Neural cell (in vitro differentiated cells): ENCODE results near the gene ADD3. TPM values are rescaled to one million over a fixed set of nuclear protein-coding genes. Genes with fewer than 3 reads are reported as not detected.

Experiments used
- H2AFZ ChIP-seq: fragments of 200-600, 300-800 bp; sonication (generic), shearing (Covaris generic); 2 replicates; pipeline ENCODE4 v1.6.0; 2014; ENCODE audit warnings: low read depth, mild to moderate bottlenecking, antibody characterized with exemption, low read length, moderate library complexity
- H3F3A ChIP-seq: fragments of 200-600 bp; shearing (Covaris generic); 2 replicates; pipeline ENCODE4 v1.6.1; 2016; ENCODE audit warnings: mild to moderate bottlenecking, moderate library complexity, mixed read lengths, antibody characterized with exemption, low read length; ENCODE audit not compliant: insufficient read depth, poor library complexity, severe bottlenecking
- H3K27ac ChIP-seq: fragments of 200-600, 300-800 bp; sonication (generic), shearing (Covaris generic); 2 replicates; pipeline ENCODE4 v1.5.1; 2014; ENCODE audit warnings: mild to moderate bottlenecking, low read length, moderate library complexity
- H3K27me3 ChIP-seq: fragments of 300-800, 200-600 bp; sonication (generic), shearing (Covaris generic); 2 replicates; pipeline ENCODE4 v1.6.0; 2014; ENCODE audit warnings: mild to moderate bottlenecking, low read depth, low read length, moderate library complexity; ENCODE audit not compliant: insufficient read depth
- H3K36me3 ChIP-seq: fragments of 300-800, 200-600 bp; sonication (generic), shearing (Covaris generic); 2 replicates; pipeline ENCODE4 v1.5.1; 2014; ENCODE audit warnings: mild to moderate bottlenecking, antibody characterized with exemption, low read length, moderate library complexity; ENCODE audit not compliant: insufficient read depth
- H3K4me2 ChIP-seq: fragments of 300-800, 200-600 bp; sonication (generic), shearing (Covaris generic); 2 replicates; pipeline ENCODE4 v1.6.0; 2014; ENCODE audit warnings: mild to moderate bottlenecking, low read length
- H3K4me3 ChIP-seq: fragments of 300-800, 200-600 bp; sonication (generic), shearing (Covaris generic); 2 replicates; pipeline ENCODE4 v1.5.1; 2014; ENCODE audit warnings: mild to moderate bottlenecking, low read length, moderate library complexity
- H3K79me2 ChIP-seq: fragments of 200-600 bp; shearing (Covaris generic); replicated peaks from 2 replicates; pipeline ENCODE4 v1.6.0; 2014; ENCODE audit warnings: mild to moderate bottlenecking, low read length, moderate library complexity; ENCODE audit not compliant: insufficient read depth
- H3K9ac ChIP-seq: fragments of 300-800, 200-600 bp; sonication (generic), shearing (Covaris generic); 2 replicates; pipeline ENCODE4 v1.6.1; 2016; ENCODE audit warnings: mild to moderate bottlenecking, low read length, mixed read lengths
- H3K9me2 ChIP-seq: fragments of 200-600 bp; shearing (Covaris generic); 2 replicates; pipeline ENCODE4 v1.6.1; 2016; ENCODE audit warnings: mild to moderate bottlenecking, low read length, mixed read lengths; ENCODE audit not compliant: insufficient read depth
- H3K9me3 ChIP-seq: fragments of 200-600, 300-800 bp; sonication (generic), shearing (Covaris generic); 2 replicates; pipeline ENCODE4 v1.6.1; 2016; ENCODE audit warnings: mild to moderate bottlenecking, mixed run types, low read length, moderate library complexity, mixed read lengths
- H4K20me1 ChIP-seq: fragments of 200-600 bp; shearing (Covaris generic); 2 replicates; pipeline ENCODE4 v1.6.1; 2016; ENCODE audit warnings: mild to moderate bottlenecking, mixed run types; ENCODE audit not compliant: insufficient read depth
- EP300 ChIP-seq: fragments of 450-650 bp; conservative IDR thresholded peaks from 2 replicates; pipeline ENCODE4 v1.6.1; 2014; ENCODE audit warnings: antibody characterized with exemption, mild to moderate bottlenecking, moderate library complexity; ENCODE audit not compliant: poor library complexity, severe bottlenecking
- EZH2 ChIP-seq: fragments of 200-600, 300-800 bp; shearing (Covaris generic), sonication (generic); IDR thresholded peaks from 2 replicates; pipeline ENCODE4 v1.6.1; 2014; ENCODE audit warnings: antibody characterized with exemption, low read length, borderline replicate concordance, mild to moderate bottlenecking; ENCODE audit not compliant: insufficient read depth, poor library complexity, severe bottlenecking
- MXI1 ChIP-seq: fragments of 450-650 bp; conservative IDR thresholded peaks from 2 replicates; pipeline ENCODE4 v1.6.1; 2014; ENCODE audit warnings: antibody characterized with exemption, mild to moderate bottlenecking; ENCODE audit not compliant: poor library complexity, severe bottlenecking
- POLR2AphosphoS5 ChIP-seq: IDR thresholded peaks from 2 replicates; pipeline ENCODE4 v1.6.1; 2012
- RAD21 ChIP-seq: fragments of 450-650 bp; conservative IDR thresholded peaks from 2 replicates; pipeline ENCODE4 v1.6.1; 2014; ENCODE audit warnings: antibody characterized with exemption, mild to moderate bottlenecking, moderate library complexity
- SMC3 ChIP-seq: fragments of 450-650 bp; conservative IDR thresholded peaks from 2 replicates; pipeline ENCODE4 v1.6.1; 2014; ENCODE audit warnings: antibody characterized with exemption, mild to moderate bottlenecking, moderate library complexity; ENCODE audit not compliant: poor library complexity
- TAF1 ChIP-seq: IDR thresholded peaks from 2 replicates; pipeline ENCODE4 v1.6.1; 2012; ENCODE audit warnings: low read depth
- polyA plus RNA-seq: library from polyadenylated mRNA; depleted of rRNA; stranded (reverse); fragments of >200 nt; gene quantifications from 2 replicates; pipeline ENCODE4 v1.2.3, GENCODE V29; 2014
- TF ChIP-seq, protein P1 (sequence below): IDR thresholded peaks from 2 replicates; pipeline ENCODE4 v1.6.1; 2012; ENCODE audit warnings: borderline replicate concordance
- TF ChIP-seq, protein P2 (sequence below): fragments of 450-650 bp; IDR thresholded peaks from 2 replicates; pipeline ENCODE4 v1.5.1; 2014; ENCODE audit warnings: antibody characterized with exemption, mild to moderate bottlenecking, moderate library complexity; ENCODE audit not compliant: poor library complexity, severe bottlenecking

Gene ADD3
- polyA plus RNA-seq, 1 donor from 2014 or later = 40.6 TPM

DNA sequence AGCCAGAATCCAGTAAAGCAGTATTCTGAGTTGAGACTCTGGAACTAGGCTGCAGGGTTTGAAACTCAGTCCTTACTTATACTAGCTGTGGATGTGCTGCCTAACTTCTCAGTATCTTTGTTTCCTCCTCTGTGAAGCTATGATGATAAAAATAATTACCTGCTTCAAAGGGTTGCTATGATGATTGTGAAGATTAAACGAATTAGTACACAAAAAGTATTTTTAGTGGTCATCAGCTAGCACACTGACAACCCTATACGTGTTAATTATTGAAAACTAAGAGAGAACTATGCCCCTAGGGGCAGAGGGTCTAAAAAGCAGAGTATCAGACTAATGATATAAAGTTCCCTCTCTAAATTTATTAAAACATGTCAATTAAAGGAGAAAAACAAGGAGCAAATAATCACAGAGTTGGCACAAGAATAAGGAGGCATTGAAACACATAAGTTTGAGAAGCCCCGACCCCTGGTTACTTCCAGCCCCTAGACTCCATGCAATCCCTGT lies 34.4 kb upstream of the ADD3 start:
- Histone ChIP-seq H3K4me3 (no peak overlapping the region), H2AFZ (no peak overlapping the region), H3K27ac (no peak overlapping the region), H3K79me2 (no peaks in the 10 kb centered on the region), H3K9me3 (no peaks in the 10 kb centered on the region), H3K36me3 (no peaks in the 10 kb centered on the region), H3K4me2 (no peak overlapping the region), H3K27me3 (no peaks in the 10 kb centered on the region), H3F3A (no peaks in the 10 kb centered on the region), H3K9me2 (no peaks in the 10 kb centered on the region), H4K20me1 (no peaks in the 10 kb centered on the region), H3K9ac (no peak overlapping the region)
- TF ChIP-seq EP300 (no peak), MXI1 (no peak), TAF1 (no peak), EZH2 (no peak), POLR2AphosphoS5 (no peak), SMC3 (no peak), RAD21 (no peak)
- TF ChIP-seq, protein P1, sequence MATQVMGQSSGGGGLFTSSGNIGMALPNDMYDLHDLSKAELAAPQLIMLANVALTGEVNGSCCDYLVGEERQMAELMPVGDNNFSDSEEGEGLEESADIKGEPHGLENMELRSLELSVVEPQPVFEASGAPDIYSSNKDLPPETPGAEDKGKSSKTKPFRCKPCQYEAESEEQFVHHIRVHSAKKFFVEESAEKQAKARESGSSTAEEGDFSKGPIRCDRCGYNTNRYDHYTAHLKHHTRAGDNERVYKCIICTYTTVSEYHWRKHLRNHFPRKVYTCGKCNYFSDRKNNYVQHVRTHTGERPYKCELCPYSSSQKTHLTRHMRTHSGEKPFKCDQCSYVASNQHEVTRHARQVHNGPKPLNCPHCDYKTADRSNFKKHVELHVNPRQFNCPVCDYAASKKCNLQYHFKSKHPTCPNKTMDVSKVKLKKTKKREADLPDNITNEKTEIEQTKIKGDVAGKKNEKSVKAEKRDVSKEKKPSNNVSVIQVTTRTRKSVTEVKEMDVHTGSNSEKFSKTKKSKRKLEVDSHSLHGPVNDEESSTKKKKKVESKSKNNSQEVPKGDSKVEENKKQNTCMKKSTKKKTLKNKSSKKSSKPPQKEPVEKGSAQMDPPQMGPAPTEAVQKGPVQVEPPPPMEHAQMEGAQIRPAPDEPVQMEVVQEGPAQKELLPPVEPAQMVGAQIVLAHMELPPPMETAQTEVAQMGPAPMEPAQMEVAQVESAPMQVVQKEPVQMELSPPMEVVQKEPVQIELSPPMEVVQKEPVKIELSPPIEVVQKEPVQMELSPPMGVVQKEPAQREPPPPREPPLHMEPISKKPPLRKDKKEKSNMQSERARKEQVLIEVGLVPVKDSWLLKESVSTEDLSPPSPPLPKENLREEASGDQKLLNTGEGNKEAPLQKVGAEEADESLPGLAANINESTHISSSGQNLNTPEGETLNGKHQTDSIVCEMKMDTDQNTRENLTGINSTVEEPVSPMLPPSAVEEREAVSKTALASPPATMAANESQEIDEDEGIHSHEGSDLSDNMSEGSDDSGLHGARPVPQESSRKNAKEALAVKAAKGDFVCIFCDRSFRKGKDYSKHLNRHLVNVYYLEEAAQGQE = no peak
- TF ChIP-seq, protein P2, sequence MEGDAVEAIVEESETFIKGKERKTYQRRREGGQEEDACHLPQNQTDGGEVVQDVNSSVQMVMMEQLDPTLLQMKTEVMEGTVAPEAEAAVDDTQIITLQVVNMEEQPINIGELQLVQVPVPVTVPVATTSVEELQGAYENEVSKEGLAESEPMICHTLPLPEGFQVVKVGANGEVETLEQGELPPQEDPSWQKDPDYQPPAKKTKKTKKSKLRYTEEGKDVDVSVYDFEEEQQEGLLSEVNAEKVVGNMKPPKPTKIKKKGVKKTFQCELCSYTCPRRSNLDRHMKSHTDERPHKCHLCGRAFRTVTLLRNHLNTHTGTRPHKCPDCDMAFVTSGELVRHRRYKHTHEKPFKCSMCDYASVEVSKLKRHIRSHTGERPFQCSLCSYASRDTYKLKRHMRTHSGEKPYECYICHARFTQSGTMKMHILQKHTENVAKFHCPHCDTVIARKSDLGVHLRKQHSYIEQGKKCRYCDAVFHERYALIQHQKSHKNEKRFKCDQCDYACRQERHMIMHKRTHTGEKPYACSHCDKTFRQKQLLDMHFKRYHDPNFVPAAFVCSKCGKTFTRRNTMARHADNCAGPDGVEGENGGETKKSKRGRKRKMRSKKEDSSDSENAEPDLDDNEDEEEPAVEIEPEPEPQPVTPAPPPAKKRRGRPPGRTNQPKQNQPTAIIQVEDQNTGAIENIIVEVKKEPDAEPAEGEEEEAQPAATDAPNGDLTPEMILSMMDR = no peak

DNA sequence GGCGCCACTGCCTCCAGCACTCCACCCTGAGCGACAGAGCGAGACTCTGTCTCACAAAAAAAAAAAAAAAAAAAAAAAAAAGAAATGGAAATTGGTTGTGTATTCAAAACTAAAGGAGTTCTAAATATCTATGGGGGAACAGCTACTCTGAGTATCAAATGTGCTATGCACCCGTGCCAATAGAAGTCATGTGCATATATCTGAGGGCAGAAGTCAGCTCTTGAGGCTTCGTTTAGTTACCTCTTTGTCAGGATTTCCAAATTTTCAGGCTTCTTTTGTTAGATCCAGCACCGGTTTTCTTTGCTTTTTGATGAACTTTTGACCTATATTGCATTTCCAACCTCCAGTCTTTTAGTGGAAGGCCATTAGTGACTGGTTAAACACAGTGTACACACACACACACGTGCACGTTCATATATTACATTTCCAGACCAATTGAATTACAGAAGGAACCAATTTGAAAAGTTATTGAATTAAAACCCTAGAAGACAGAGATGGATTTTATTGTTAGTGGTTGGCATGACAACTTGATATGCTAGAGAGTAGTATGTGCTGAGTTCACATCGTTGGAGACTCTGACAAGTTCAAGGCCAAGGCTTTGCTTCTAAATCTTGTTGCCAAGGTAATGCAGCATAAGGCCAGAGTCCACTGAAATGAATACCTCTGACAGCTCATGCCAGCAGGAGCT lies 33.1 kb upstream of the ADD3 start:
- Histone ChIP-seq H3K27me3 (no peaks in the 10 kb centered on the region), H3K9me3 (no peaks in the 10 kb centered on the region), H3F3A (no peaks in the 10 kb centered on the region), H3K79me2 (no peaks in the 10 kb centered on the region), H3K4me3 (no peak overlapping the region), H3K27ac (no peak overlapping the region), H3K4me2 (no peak overlapping the region), H3K36me3 (no peaks in the 10 kb centered on the region), H4K20me1 (no peaks in the 10 kb centered on the region), H2AFZ (no peak overlapping the region), H3K9me2 (no peaks in the 10 kb centered on the region), H3K9ac (no peak overlapping the region)
- TF ChIP-seq TAF1 (no peak), POLR2AphosphoS5 (peak; percentile 16)
